B cell (primary cell): ENCODE measurements around the gene ATRIP.

Source experiments
- EZH2 ChIP-seq: IDR thresholded peaks from 2 replicates; pipeline ENCODE4 v1.6.1; 2012; ENCODE audit warnings: borderline replicate concordance, low read depth, mild to moderate bottlenecking, moderate library complexity, low read length; ENCODE audit not compliant: insufficient read depth, poor library complexity, severe bottlenecking
- TF ChIP-seq, protein P1 (sequence below): fragments of 200-600 bp; IDR thresholded peaks from one replicate; pipeline ENCODE4 v1.8.0; 2022; ENCODE audit warnings: antibody characterized with exemption, mild to moderate bottlenecking

DNA sequence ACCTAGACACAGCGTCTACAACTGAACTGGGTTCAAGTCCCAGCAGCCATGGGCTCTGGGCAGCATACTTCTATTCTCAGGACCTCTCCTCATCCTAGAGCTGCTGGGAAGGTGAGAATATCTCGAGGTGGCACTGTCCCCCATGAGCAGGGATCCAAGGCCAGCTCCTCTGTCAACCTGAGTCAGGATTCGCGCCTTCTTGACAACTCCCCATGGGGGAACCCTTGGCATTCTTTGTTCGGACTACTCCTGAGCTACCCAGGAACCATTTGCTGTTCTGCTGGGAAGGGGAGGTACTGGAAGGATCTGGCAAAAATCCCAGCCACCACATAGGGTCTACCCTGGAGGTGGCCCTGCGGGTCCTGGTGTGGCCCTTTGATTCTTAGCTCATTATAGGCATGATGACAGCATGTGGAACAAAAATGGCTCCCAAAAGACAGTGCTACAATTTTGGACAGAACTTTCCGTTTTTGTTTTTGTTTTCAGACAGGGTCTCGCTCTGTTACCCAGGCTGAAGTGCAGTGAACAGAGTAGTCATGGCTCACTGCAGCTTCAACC lies 38.9 kb upstream of the ATRIP start:
- TF ChIP-seq, protein P1, sequence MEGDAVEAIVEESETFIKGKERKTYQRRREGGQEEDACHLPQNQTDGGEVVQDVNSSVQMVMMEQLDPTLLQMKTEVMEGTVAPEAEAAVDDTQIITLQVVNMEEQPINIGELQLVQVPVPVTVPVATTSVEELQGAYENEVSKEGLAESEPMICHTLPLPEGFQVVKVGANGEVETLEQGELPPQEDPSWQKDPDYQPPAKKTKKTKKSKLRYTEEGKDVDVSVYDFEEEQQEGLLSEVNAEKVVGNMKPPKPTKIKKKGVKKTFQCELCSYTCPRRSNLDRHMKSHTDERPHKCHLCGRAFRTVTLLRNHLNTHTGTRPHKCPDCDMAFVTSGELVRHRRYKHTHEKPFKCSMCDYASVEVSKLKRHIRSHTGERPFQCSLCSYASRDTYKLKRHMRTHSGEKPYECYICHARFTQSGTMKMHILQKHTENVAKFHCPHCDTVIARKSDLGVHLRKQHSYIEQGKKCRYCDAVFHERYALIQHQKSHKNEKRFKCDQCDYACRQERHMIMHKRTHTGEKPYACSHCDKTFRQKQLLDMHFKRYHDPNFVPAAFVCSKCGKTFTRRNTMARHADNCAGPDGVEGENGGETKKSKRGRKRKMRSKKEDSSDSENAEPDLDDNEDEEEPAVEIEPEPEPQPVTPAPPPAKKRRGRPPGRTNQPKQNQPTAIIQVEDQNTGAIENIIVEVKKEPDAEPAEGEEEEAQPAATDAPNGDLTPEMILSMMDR, result no peak
- no peak for TF ChIP-seq EZH2
